Measurements from ENCODE around the gene ZNF396. TPM values are rescaled to one million over a fixed set of nuclear protein-coding genes. Genes with fewer than 3 reads are reported as not detected.

ZNF396 gene
- total and polyA plus RNA-seq, 10 donors, result 0.85 to 4.6 (median 1.3) TPM

GRCh38 chr18:35334821-35335220 lies 42.3 kb downstream of the ZNF396 start:
- H3K27me3 ChIP-seq (replicated peaks in 1 of 7), result no peaks in the 10 kb centered on the region
- no peak overlapping the region for H3K27ac ChIP-seq
- TF ChIP-seq POLR2A (IDR thresholded peaks at IDR 0.05) (no peak), POLR2AphosphoS5 (IDR thresholded peaks at IDR 0.05) (no peak), CTCF (IDR thresholded peaks at IDR 0.05 in 8 of 11, conservative IDR thresholded peaks at IDR 0.05 in 3 of 11) (no peak)
- peaks cover 6 to 85% (median 80%) of the 10 kb centered on the region in 6 donors for H3K36me3 ChIP-seq
- H3K4me1 ChIP-seq, result peaks cover 0 to 43% (median 6%) of the 10 kb centered on the region in 6 donors
- DNase-seq, result no peak
- no peak overlapping the region for H3K4me3 ChIP-seq
- H3K9me3 ChIP-seq, result no peaks in the 10 kb centered on the region
- intact Hi-C loops (cut with DNase I; ENCODE audit: low total_unique reads), result no loop called here
- 91 to 95% (median 92%) methylated on average over 3 of the region's 3 CpGs for WGBS, 5 donors

- intact Hi-C loops (cut with DNase I; ENCODE audit: low total_unique reads), result no loop called here
- no peak for DNase-seq
- Histone ChIP-seq H3K36me3 (peaks cover 6 to 79% (median 74%) of the 10 kb centered on the region in 6 donors), H3K4me1 (peaks cover 0 to 37% (median under 1%) of the 10 kb centered on the region in 6 donors), H3K27ac (no peak overlapping the region), H3K9me3 (no peaks in the 10 kb centered on the region), H3K27me3 (replicated peaks in 1 of 7) (no peaks in the 10 kb centered on the region), H3K4me3 (no peak overlapping the region)
- 89 to 100% (median 98%) methylated on average over 1 of the region's 1 CpG for WGBS, 5 donors
- TF ChIP-seq POLR2AphosphoS5 (IDR thresholded peaks at IDR 0.05), result no peak
- TF ChIP-seq CTCF (IDR thresholded peaks at IDR 0.05 in 8 of 11, conservative IDR thresholded peaks at IDR 0.05 in 3 of 11), result no peak
- no peak for TF ChIP-seq POLR2A (IDR thresholded peaks at IDR 0.05)
Measured at GRCh38 chr18:35334212-35334611, 42.9 kb downstream of the ZNF396 start.

GRCh38 chr18:35331367-35332087 lies 45.6 kb downstream of the ZNF396 start:
- no peak for DNase-seq
- Histone ChIP-seq H3K4me1 (peaks cover 0 to 16% (median 0%) of the 10 kb centered on the region in 6 donors), H3K4me3 (no peak overlapping the region), H3K9me3 (peaks cover 0 to 16% (median 0%) of the 10 kb centered on the region in 8 donors), H3K36me3 (peaks cover 0 to 52% (median 48%) of the 10 kb centered on the region in 6 donors), H3K27ac (no peak overlapping the region), H3K27me3 (replicated peaks in 1 of 7) (no peaks in the 10 kb centered on the region)
- 78 to 92% (median 88%) methylated on average over 4 of the region's 4 CpGs for WGBS, 5 donors
- intact Hi-C loops (cut with DNase I; ENCODE audit: low total_unique reads), result no loop called here
- TF ChIP-seq CTCF (IDR thresholded peaks at IDR 0.05 in 8 of 11, conservative IDR thresholded peaks at IDR 0.05 in 3 of 11) (no peak), POLR2AphosphoS5 (IDR thresholded peaks at IDR 0.05) (no peak), POLR2A (IDR thresholded peaks at IDR 0.05) (no peak)

- peaks cover 0 to 16% (median 0%) of the 10 kb centered on the region in 8 donors for H3K9me3 ChIP-seq
- no peak overlapping the region for H3K4me3 ChIP-seq
- DNase-seq, result no peak
- no peak for TF ChIP-seq CTCF (IDR thresholded peaks at IDR 0.05 in 8 of 11, conservative IDR thresholded peaks at IDR 0.05 in 3 of 11)
- TF ChIP-seq POLR2A (IDR thresholded peaks at IDR 0.05), result no peak
- no peak for TF ChIP-seq POLR2AphosphoS5 (IDR thresholded peaks at IDR 0.05)
- H3K27me3 ChIP-seq (replicated peaks in 1 of 7), result no peaks in the 10 kb centered on the region
- intact Hi-C loops (cut with DNase I; ENCODE audit: low total_unique reads), result no loop called here
- H3K4me1 ChIP-seq, result no peaks in the 10 kb centered on the region
- peaks cover 0 to 26% (median 23%) of the 10 kb centered on the region in 6 donors for H3K36me3 ChIP-seq
- no peak overlapping the region for H3K27ac ChIP-seq
Measured at GRCh38 chr18:35328868-35329267, 48.3 kb downstream of the ZNF396 start.

All from spleen (tissue), 11 donors.